Fibroblast of villous mesenchyme (primary cell): Measurements from ENCODE around the gene NCKAP5. TPM values are rescaled to one million over a fixed set of nuclear protein-coding genes. Genes with fewer than 3 reads are reported as not detected.

Experiments
- DNase-seq: peaks from one replicate; pipeline ENCODE4 v3.0.0-alpha.2; 2010; ENCODE audit warnings: low read depth
- H3K4me3 ChIP-seq: 2 replicates; pipeline ENCODE4 v1.5.1; 2011; ENCODE audit warnings: low read depth, mild to moderate bottlenecking, low read length
- CTCF ChIP-seq: IDR thresholded peaks from 2 replicates; pipeline ENCODE4 v1.5.1; 2012; ENCODE audit warnings: low read depth, mild to moderate bottlenecking, low read length; ENCODE audit not compliant: insufficient read depth
- total RNA-seq: library from RNA; depleted of rRNA; stranded (reverse); fragments of >200 nt; gene quantifications from 2 replicates; pipeline ENCODE4 v1.2.3, GENCODE V29; 2012

NCKAP5 gene
- total RNA-seq, 1 donor = 47.9 TPM

GRCh38 chr2:133458280-133458679 is 110.0 kb downstream of the NCKAP5 start:
- H3K4me3 ChIP-seq = no peak overlapping the region
- DNase-seq = no peak
- TF ChIP-seq CTCF = no peak

GRCh38 chr2:133457861-133458260 is 110.4 kb downstream of the NCKAP5 start:
- no peak for TF ChIP-seq CTCF
- DNase-seq = no peak
- H3K4me3 ChIP-seq = no peak overlapping the region

GRCh38 chr2:133456971-133457370 is 111.3 kb downstream of the NCKAP5 start:
- no peak overlapping the region for H3K4me3 ChIP-seq
- no peak for DNase-seq
- TF ChIP-seq CTCF = no peak

- DNase-seq = no peak
- no peak for TF ChIP-seq CTCF
- no peak overlapping the region for H3K4me3 ChIP-seq
These were observed 112.1 kb downstream of the NCKAP5 start for GRCh38 chr2:133456156-133456555.

GRCh38 chr2:133453032-133453431 is 115.2 kb downstream of the NCKAP5 start:
- no peak for DNase-seq
- no peak for TF ChIP-seq CTCF
- H3K4me3 ChIP-seq = no peak overlapping the region

- TF ChIP-seq CTCF = no peak
- H3K4me3 ChIP-seq = no peak overlapping the region
- no peak for DNase-seq
These were observed 115.7 kb downstream of the NCKAP5 start for GRCh38 chr2:133452583-133452982.

GRCh38 chr2:133452146-133452545 is 116.1 kb downstream of the NCKAP5 start:
- no peak for TF ChIP-seq CTCF

More at GRCh38 chr2:133452146-133452545, 116.1 kb downstream of the NCKAP5 start:
- H3K4me3 ChIP-seq = no peak overlapping the region
- DNase-seq = no peak
